HG03520 (cell line): ENCODE data around the gene MYO5B.

Source experiments
- ATAC-seq: cut with Tn5 transposase; IDR thresholded peaks from one replicate; pipeline ENCODE4 v1.9.1; 2021; ENCODE audit warnings: mild to moderate bottlenecking, moderate library complexity; ENCODE audit not compliant: unreplicated experiment

MYO5B gene

GRCh38 chr18:50154420-50154819 lies 40.5 kb downstream of the MYO5B start:
- no peak for ATAC-seq

- ATAC-seq: no peak
Measured at GRCh38 chr18:50152900-50153299, 42.0 kb downstream of the MYO5B start.

DNA sequence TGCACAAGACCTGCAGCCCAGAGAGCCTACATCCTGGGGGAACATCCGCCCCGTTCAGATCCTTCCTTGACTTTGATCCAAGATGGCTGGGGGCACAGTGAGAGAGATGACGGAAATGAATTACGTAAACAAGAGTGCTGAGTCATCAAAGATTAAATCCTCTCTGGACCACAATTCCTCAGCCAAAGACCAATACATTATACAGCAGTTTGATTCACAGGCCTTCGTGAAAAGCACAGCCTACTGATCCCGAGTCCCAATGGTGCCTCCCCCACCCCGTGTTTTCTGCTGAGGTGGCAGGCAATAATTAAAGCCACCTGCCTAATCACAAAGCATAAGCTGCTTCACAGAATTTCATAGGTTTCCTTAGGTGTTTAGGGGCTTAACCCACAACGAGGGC lies 43.0 kb downstream of the MYO5B start:
- no peak for ATAC-seq

DNA sequence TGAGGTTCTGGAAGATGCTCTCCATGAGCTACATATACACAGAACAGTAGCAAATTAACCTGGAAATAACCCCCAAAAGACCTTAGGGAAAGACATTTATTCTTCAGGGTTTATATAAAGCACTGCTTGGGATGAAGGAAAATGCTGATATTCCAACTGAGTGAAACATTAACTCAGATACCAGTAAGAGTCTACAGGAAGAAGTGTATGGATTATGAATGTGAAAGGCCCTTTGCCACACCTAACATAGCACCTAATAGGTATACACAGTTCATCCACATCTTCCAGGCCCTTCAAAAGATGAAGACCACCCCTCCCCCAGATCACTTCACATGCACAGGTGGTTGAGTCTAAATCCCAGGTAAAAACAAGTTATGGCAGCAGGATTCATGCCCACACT lies 50.4 kb downstream of the MYO5B start:
- ATAC-seq: no peak

DNA sequence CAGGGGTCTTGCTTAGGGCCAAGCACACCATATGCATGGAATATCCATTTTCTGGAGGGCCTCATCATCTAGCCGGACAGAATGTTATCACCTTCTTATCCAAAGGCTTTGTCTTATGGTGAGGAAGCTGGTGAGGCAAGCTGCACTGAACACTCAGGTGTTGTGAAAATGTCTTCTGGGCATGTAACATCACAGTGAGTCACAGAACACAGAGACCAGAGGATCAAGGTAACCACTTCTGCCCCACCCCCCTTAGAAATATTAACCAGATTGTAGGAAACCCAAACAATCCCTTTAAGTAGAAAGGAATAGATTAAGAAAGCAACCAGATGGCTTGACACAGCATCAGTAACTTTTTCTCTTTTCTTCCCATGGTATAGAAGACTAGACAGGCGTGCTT lies 51.1 kb downstream of the MYO5B start:
- no peak for ATAC-seq

DNA sequence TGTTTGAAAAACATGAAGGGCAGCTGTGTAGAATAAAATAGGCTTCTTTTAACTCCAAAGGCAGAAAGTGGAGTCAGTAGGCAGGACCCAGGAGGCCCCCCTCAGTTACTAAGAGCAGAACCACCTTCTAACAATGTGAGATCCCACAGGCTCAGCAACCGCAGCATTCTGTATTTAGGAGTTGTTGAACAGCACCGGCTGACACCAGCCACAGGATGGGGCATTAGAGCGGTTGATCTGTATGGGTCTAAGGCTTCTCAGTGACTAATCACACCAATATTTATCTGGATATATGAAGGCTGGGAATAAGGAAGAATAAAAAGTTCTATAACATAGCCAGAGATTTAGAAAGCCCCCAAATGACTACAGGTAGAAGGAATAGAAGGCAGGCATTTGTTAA lies 51.7 kb downstream of the MYO5B start:
- ATAC-seq: no peak

GRCh38 chr18:50142441-50143120 lies 52.4 kb downstream of the MYO5B start:
- ATAC-seq: no peak

DNA sequence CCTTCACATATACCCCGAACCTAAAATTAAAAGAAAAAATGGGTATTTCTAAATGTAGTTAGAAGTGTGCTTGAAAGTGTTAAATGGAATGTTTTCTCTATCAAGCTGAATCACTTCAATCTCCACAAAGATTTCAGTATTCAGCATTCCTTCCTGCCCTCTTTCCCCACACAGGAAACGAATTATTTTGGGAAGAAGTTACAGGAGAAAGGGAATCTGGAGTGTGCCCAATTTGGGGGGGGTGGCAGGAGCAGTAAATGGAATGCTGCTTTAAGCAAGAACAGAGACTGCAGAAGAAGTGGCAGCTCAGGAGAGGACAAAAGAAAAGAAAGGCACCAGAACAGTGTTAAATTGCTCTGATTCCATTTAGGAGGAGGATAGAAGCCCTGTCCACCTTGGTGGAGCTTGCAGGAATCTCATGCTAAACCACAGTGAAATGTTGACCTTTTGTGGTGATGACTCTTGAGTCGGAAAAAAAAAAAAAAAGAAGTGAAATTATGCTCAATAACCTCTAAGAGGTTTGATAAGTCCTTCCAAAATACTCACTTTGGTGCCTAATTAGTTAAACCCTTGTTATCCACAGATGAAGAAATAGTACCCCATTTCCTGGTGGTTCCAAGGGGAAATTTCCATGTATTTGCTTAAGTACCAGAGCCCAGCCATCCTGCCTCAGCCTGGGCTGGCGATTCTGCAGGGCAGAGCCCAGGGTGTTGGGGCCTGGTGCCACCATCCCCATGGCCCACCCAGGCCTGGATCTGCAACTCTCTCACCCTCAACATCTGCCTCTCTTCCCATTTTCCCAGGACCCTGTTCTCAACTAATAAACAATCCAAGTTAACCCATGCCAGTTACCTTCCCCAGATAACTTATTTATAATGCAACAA lies 56.5 kb downstream of the MYO5B start:
- no peak for ATAC-seq

DNA sequence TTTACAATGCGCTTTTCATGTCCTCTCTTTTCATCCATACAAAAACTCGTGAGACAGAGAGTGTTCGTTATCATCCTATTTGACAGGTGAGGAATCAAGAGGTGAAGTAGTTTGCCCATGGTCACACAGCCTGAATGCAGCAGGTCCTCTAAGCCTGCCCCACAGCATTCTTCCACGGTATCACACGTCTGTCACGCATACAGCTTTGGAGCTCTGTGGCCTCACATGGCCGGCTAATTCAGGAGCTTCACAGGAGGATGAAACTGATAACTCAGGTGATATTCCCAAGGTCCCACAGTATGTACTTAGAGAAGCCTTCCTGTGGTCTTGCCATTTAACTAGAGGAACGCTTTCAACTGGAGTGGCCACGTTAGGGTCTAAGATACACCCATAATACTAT lies 59.0 kb downstream of the MYO5B start:
- no peak for ATAC-seq

- no peak for ATAC-seq
Measured at GRCh38 chr18:50133526-50133925, 61.4 kb downstream of the MYO5B start.

GRCh38 chr18:50131591-50131990 lies 63.4 kb downstream of the MYO5B start:
- no peak for ATAC-seq

GRCh38 chr18:50128506-50129271 lies 66.3 kb downstream of the MYO5B start:
- ATAC-seq: no peak

- ATAC-seq: no peak
Measured at GRCh38 chr18:50127516-50128210, 67.3 kb downstream of the MYO5B start.

DNA sequence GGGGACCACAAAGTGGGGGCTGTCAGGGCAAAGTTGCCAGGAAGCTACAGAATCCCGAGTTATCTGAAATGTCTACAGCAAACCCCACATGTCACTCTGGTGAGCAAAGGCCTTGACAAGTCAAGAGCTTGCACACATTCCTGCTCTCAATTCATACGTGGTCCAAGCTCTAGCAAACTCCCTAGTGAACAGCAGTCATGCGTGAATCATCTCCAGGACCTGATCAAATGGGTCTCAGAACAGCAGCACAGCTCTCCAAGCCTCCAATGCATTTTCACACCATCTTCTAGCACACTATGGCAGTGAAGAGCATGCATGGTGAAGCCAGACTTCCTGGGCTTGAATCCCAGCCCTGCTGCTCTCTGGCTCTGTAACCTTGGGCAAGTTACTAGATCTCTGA lies 68.5 kb downstream of the MYO5B start:
- no peak for ATAC-seq

GRCh38 chr18:50125456-50125855 lies 69.5 kb downstream of the MYO5B start:
- no peak for ATAC-seq

DNA sequence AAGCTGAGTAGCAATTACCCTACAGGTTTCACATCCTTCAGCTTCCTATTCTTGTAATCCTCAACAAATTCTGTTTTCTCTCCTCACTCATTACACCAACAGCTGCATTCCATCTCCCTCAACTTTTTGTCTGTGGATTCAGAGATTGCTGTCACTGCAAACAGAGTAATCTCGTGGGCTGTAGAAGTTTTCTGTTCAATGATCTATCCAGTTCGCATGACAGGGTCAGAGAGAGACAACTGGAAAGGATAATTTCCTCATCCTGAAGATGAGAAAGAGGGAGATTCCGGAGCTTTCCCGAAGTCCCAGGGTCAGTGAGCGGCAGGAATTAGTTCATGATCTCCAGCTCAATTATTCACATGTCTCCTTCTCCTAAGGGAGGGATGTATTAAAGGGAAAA lies 75.7 kb downstream of the MYO5B start:
- no peak for ATAC-seq

- no peak for ATAC-seq
Measured at GRCh38 chr18:50117863-50118262, 77.1 kb downstream of the MYO5B start.

DNA sequence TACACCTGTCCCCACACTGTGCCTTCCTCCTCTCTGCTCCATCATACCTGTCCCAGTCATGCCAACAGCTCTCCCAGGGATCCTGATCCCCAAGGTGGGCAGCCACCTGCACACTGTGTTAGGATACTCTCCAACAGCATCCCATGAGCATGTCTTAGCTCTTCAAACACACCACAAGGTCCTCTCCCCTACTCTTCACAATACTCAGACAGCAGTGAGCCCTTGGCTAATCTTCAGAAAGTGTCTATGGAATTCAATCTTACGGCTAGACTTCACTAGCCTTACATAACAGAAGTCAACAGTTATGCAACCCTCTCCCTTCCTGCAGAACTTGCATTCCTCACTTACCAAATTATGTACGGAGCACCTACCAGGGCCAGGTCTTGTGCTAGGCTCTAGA lies 79.9 kb downstream of the MYO5B start:
- ATAC-seq: no peak

- ATAC-seq: no peak
Measured at GRCh38 chr18:50114448-50114847, 80.5 kb downstream of the MYO5B start.

DNA sequence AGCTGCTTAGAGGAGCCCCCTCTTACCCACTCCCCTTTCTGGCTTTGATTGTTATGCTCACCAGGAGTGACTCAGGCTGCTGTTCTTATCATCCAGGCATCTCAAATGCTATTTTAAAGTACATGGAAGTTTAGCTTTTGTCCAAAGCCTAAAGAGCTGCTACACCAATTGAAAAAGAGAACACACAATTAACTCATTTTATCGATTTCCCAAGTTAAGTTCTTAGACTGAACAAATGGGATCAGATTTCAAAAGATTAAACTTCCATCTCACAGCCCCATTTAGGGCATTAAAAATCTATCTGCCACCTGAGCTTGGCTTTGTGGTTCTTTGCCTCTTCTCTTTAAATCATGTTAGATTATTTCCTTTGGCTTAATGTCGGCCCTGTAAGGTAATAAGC lies 81.2 kb downstream of the MYO5B start:
- ATAC-seq: no peak

GRCh38 chr18:50111398-50111797 lies 83.5 kb downstream of the MYO5B start:
- ATAC-seq: no peak
